ENCODE data around the gene ITSN1. TPM values are rescaled to one million over a fixed set of nuclear protein-coding genes. Genes with fewer than 3 reads are reported as not detected.

The ITSN1 gene
- total RNA-seq, 1 donor from 2014 or later: 57.3 TPM

DNA sequence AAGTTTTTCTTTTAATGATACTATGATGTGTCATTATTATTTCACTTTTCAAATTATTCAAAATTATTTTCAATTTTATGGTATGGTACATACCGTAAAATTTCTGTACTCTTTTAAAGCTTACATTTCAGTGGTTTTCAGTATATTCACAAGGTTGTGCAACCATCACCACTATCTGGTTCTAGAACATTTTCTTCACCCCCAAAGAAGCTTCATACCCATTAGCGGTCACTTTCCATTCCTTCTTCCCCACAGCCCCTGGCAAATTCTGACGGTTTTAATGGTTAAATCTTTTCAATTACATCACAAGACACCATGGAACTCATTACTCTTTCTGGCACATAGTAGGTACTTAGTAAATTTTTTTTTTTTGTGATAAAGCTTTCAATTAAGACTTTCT lies 296.1 kb downstream of the ITSN1 start:
- DNase-seq: no peak

GRCh38 chr21:33939226-33939625 lies 296.9 kb downstream of the ITSN1 start:
- no peak for DNase-seq

GRCh38 chr21:33940164-33940880 lies 298.0 kb downstream of the ITSN1 start:
- peak; percentile 49 for DNase-seq

DNA sequence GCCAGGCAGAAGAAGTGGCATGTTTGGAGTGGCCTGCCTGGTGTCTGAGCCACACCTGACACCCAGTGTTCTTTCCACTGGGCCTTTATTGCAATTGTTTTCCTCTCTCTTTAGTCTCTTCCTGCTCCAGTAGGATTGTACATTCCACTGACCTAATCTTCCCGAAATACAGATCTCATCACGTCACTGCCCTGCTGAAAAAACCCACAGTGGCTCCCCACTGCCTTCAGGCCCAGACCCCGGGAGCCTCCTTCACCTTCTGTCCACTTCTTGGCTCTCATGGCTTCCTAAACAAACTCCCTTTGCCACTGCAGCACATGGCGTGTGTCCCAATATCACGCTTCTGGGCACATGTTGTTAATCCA lies 298.6 kb downstream of the ITSN1 start:
- DNase-seq: peak; percentile 62

DNA sequence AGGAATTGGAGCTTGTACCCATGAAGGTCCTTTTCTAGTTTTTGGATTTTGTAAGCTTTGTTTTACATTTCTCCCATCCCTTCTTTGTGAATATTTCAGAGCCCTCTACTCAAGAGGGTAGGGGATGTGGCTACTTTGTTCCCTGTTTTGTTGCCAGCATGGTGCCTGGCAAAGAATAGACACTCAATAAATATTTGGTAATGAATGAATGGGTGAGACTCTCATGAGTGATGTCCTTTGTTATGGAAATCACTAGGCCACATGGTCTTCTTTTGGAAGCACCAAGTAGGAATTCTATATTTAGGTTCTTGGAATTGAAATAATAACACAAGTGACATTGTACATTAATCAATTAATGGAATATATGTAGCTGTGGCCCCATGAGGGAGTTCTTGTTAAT lies 300.1 kb downstream of the ITSN1 start:
- no peak for DNase-seq

DNA sequence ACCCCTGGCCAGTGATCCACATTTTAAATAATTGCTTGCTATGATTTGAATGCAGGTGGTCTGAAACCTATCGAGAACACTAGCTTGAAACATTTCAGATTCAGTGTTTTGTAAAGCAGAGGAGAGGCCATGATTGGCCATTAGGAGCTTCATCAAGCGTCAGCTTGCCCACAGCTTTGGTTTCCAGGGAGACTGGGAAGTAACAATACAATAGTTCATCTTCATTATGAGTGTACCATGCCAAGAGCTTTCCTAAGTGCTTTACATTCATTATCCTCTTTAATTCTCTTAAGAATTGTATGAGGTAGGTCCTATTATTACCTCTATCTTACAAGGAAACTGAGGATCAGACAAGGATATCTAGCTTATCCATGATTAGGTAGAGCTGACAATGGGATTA lies 301.0 kb downstream of the ITSN1 start:
- peak; percentile 75 for DNase-seq

DNA sequence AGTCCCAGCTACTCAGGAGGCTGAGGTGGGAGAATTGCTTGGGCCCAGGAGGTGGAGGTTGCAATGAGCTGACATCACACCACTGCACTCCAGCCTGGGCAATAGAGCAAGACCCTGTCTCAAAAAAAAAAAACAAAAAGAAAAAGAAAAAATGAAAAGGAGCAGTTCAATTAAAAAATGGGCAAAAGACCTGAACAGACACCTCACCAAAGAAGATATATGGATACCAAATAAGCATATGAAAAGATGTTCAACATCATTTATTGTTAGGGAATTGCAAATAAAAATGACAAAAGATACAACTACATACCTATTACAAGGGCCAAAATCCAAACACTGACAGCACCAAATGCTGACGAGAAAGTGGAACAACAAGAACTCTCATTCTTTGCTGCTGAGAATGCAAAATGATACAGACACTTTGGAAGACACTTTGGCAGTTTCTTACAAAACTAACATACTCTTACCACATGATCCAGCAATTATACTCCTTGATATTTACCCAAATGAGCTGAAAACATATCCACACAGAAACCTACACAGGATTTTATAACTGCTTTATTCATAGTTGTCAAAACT lies 302.0 kb downstream of the ITSN1 start:
- no peak for DNase-seq

GRCh38 chr21:33945652-33946270 lies 303.5 kb downstream of the ITSN1 start:
- no peak for DNase-seq

DNA sequence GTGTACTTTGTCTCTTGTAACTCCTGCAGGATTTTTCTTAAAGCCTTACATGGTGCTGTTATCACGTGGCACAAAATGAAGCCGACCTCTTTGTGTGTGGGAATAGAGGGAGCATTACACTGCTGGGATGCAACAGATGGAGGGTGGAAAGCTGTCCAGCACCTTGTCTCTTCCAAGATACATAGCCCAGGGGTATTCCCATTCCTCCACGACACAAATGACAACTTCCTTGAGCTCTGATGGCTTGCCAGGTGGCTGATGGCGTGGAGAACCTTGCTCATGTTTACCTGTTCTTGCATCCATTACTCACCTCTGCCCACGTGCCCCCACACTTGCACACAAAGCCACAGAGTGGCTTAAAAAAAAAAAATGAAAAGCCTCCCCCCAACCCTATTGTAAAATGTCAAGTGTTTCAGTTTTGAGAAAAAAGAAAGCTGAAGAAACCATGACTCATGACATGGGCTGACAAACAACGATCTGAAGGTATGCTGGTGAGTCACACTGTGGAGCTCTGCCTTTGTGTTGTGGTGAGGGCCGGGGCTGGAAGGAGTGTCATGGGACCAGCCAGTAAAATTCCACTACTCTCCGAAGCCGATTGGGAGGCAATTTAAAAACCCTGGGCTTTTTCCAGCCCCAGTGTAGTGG lies 305.3 kb downstream of the ITSN1 start:
- DNase-seq: peak; percentile 98

GRCh38 chr21:33948096-33948950 lies 306.0 kb downstream of the ITSN1 start:
- peak; percentile 85 for DNase-seq

DNA sequence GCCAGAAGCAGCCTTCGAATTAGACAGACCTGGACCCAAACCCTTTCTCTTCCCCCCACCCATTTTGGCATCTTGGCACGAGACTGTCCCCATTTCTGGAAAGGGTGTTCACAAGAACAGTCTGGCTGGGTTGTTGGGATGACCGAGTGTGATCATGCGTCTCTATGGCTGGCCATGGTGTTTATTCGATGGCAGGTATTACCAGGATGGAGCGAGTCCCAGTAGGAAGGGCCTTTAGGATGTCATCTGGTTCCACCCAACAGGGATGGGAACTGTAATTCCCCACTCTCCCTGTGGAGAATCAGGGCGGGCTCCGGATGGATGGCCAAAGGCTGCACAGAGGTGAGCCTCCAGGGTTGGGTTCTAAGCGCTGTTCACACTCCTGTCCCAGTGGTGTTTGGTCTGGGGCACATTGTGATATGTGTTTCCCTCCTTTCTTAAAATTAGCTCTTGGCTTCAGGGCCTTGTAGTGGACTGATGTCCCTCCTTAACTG lies 306.7 kb downstream of the ITSN1 start:
- DNase-seq: no peak

Other genes with a start within 250 kb of the ITSN1 start
- gene IFNGR2, start 239.1 kb upstream of the ITSN1 start, total RNA-seq: 51.3 and 64.2 TPM in 2 replicates
- 24.5 and 32.0 TPM in 2 replicates for gene TMEM50B, start 162.5 kb upstream of the ITSN1 start, total RNA-seq
- 1.9 and 2.6 TPM in 2 replicates for gene DNAJC28, start 150.8 kb upstream of the ITSN1 start, total RNA-seq
- gene GART, start 100.4 kb upstream of the ITSN1 start, total RNA-seq: 89.0 and 106 TPM in 2 replicates
- gene SON, start 99.5 kb upstream of the ITSN1 start, total RNA-seq: 180 and 275 TPM in 2 replicates
- gene DONSON, start 53.8 kb upstream of the ITSN1 start, total RNA-seq: 9.2 and 18.6 TPM in 2 replicates
- gene CRYZL1, start 760 bp upstream of the ITSN1 start, total RNA-seq: 31.8 and 38.7 TPM in 2 replicates

Measured in dermis blood vessel endothelial cell (primary cell).